Vein endothelial cell (primary cell): Measurements from ENCODE around the gene STEAP4. TPM values are rescaled to one million over a fixed set of nuclear protein-coding genes. Genes with fewer than 3 reads are reported as not detected.

ENCODE experiments used
- total RNA-seq: library from RNA; depleted of rRNA; stranded (reverse); fragments of >200 nt; gene quantifications from 2 replicates; pipeline ENCODE4 v1.2.3, GENCODE V29; 2012

The STEAP4 gene
- not detected in 2 replicates for total RNA-seq

GRCh38 chr7:88306590-88307048, at the start of gene STEAP4:
Gene STEAP4 (minus strand): TSS chr7:88306894. CDS start chr7:88284269, 22,625 bp downstream.

Other genes with a start within 250 kb of the STEAP4 start
- gene SRI, start 86.9 kb downstream of the STEAP4 start, total RNA-seq = 113 and 155 TPM in 2 replicates